SJCRH30 (cell line): ENCODE measurements around the gene PTBP1. TPM values are rescaled to one million over a fixed set of nuclear protein-coding genes. Genes with fewer than 3 reads are reported as not detected.
A peak's percentile ranks its signal among the peaks of the same experiment; 100 is the strongest.
"Not testable (repeated sequence)": the region's sequence is repeated elsewhere in the genome, so short reads cannot be mapped to it uniquely, and the experiment has no call there.

Source experiments
- DNase-seq, 2 experiments: peaks; one replicate each; pipeline ENCODE4 v3.0.0-alpha.2; 2015 to 2020
- H3K27ac ChIP-seq: fragments of 250-450 bp; sonication (Bioruptor Pico); 2 replicates; pipeline ENCODE4 v1.5.1; 2020; ENCODE audit warnings: mild to moderate bottlenecking, moderate library complexity
- H3K27me3 ChIP-seq: fragments of 250-450 bp; sonication (Bioruptor Pico); 2 replicates; pipeline ENCODE4 v1.5.1; 2020; ENCODE audit warnings: mild to moderate bottlenecking, moderate library complexity
- H3K36me3 ChIP-seq: fragments of 250-450 bp; sonication (Bioruptor Pico); 2 replicates; pipeline ENCODE4 v1.5.1; 2020; ENCODE audit warnings: mild to moderate bottlenecking, moderate library complexity
- H3K4me1 ChIP-seq: fragments of 250-450 bp; sonication (Bioruptor Pico); 2 replicates; pipeline ENCODE4 v1.5.1; 2020; ENCODE audit warnings: mild to moderate bottlenecking, moderate library complexity
- H3K4me3 ChIP-seq: fragments of 250-450 bp; sonication (Bioruptor Pico); 2 replicates; pipeline ENCODE4 v1.5.1; 2020; ENCODE audit warnings: mild to moderate bottlenecking, moderate library complexity
- H3K9me3 ChIP-seq: fragments of 250-450 bp; sonication (Bioruptor Pico); replicated peaks from 2 replicates; pipeline ENCODE4 v1.5.1; 2020; ENCODE audit warnings: mild to moderate bottlenecking, moderate library complexity
- total RNA-seq: library from RNA; depleted of rRNA; stranded (reverse); fragments of >200 nt; shearing (Covaris generic); gene quantifications from 2 replicates; pipeline ENCODE4 v1.2.3, GENCODE V29; 2014; rRNA removed

Gene PTBP1
- total RNA-seq, 1 experiment from 2014 or later: 232 TPM

- H3K4me1 ChIP-seq, H3K27me3 ChIP-seq: not testable (repeated sequence)
Measured at GRCh38 chr19:853614-854220, 56.5 kb downstream of the PTBP1 start.

GRCh38 chr19:854549-854948, 57.3 kb downstream of the PTBP1 start:
- Histone ChIP-seq H3K27ac (no peak overlapping the region), H3K9me3 (no peaks in the 10 kb centered on the region), H3K27me3 (no peaks in the 10 kb centered on the region), H3K36me3 (no peaks in the 10 kb centered on the region), H3K4me3 (no peak overlapping the region), H3K4me1 (peaks cover 4% of the 10 kb centered on the region)
- no peak for DNase-seq

More at GRCh38 chr19:853614-854220, 56.5 kb downstream of the PTBP1 start:
- not testable (repeated sequence) for H3K27ac ChIP-seq, H3K4me3 ChIP-seq, DNase-seq, H3K36me3 ChIP-seq, H3K9me3 ChIP-seq

- Histone ChIP-seq H3K36me3 (no peaks in the 10 kb centered on the region), H3K27me3 (no peaks in the 10 kb centered on the region), H3K27ac (no peak overlapping the region), H3K4me1 (peaks cover 4% of the 10 kb centered on the region), H3K9me3 (no peaks in the 10 kb centered on the region), H3K4me3 (no peak overlapping the region)
- DNase-seq: no peak
Measured at GRCh38 chr19:855142-855541, 57.9 kb downstream of the PTBP1 start.

GRCh38 chr19:855566-856120, 58.4 kb downstream of the PTBP1 start:
- H3K27ac ChIP-seq: no peak overlapping the region
- no peak for DNase-seq
- peaks cover 4% of the 10 kb centered on the region; the same call in 1 of the 2 replicates for H3K4me1 ChIP-seq
- no peaks in the 10 kb centered on the region for H3K9me3 ChIP-seq
- H3K36me3 ChIP-seq: no peaks in the 10 kb centered on the region
- no peak overlapping the region for H3K4me3 ChIP-seq
- no peaks in the 10 kb centered on the region for H3K27me3 ChIP-seq

- no peaks in the 10 kb centered on the region for H3K27me3 ChIP-seq
Measured at GRCh38 chr19:858284-858683, 61.0 kb downstream of the PTBP1 start.

GRCh38 chr19:858868-859843, 61.9 kb downstream of the PTBP1 start, which contains the start of gene CFD:
Gene CFD (plus strand): TSS chr19:859664. CDS start chr19:859690, 26 bp downstream.
- Histone ChIP-seq H3K4me1 (peaks cover 4% of the 10 kb centered on the region; the same call in 1 of the 2 replicates), H3K36me3 (no peaks in the 10 kb centered on the region), H3K4me3 (no peak within 1 kb of the TSS), H3K27ac (no peak within 1 kb of the TSS), H3K9me3 (no peaks in the 10 kb centered on the region), H3K27me3 (no peaks in the 10 kb centered on the region)
- peak; percentile 68 to 70 for DNase-seq

More at GRCh38 chr19:858284-858683, 61.0 kb downstream of the PTBP1 start:
- Histone ChIP-seq H3K4me1 (peaks cover 4% of the 10 kb centered on the region; the same call in 1 of the 2 replicates), H3K36me3 (no peaks in the 10 kb centered on the region), H3K27ac (no peak overlapping the region), H3K4me3 (no peak overlapping the region), H3K9me3 (no peaks in the 10 kb centered on the region)
- DNase-seq: no peak

GRCh38 chr19:861141-861755, 64.0 kb downstream of the PTBP1 start:
- Histone ChIP-seq H3K36me3 (no peaks in the 10 kb centered on the region), H3K27ac (no peak overlapping the region), H3K4me3 (no peak overlapping the region), H3K9me3 (no peaks in the 10 kb centered on the region), H3K4me1 (peaks cover 4% of the 10 kb centered on the region; the same call in 1 of the 2 replicates), H3K27me3 (no peaks in the 10 kb centered on the region)
- DNase-seq: no peak

Other genes starting within 250 kb of the PTBP1 start
- gene BSG, start 224.9 kb upstream of the PTBP1 start, total RNA-seq: 546 and 582 TPM in 2 replicates
- gene HCN2, start 207.6 kb upstream of the PTBP1 start, total RNA-seq: 0.14 and 0.30 TPM in 2 replicates
- gene POLRMT, start 163.9 kb upstream of the PTBP1 start, total RNA-seq: 27.0 and 29.6 TPM in 2 replicates
- not detected in 2 replicates for gene FGF22, start 157.6 kb upstream of the PTBP1 start, total RNA-seq
- gene RNF126, start 134.2 kb upstream of the PTBP1 start, total RNA-seq: 37.6 and 38.8 TPM in 2 replicates
- gene FSTL3, start 121.1 kb upstream of the PTBP1 start, total RNA-seq: 6.5 and 8.0 TPM in 2 replicates
- gene PRSS57, start 102.0 kb upstream of the PTBP1 start, total RNA-seq: not detected in 2 replicates
- 4.4 and 4.6 TPM in 2 replicates for gene PALM, start 88.5 kb upstream of the PTBP1 start, total RNA-seq
- gene MISP, start 46.3 kb upstream of the PTBP1 start, total RNA-seq: 0.18 and 0.41 TPM in 2 replicates
- gene PLPPR3, start 24.5 kb downstream of the PTBP1 start, total RNA-seq: not detected in 2 replicates
- not detected in 2 replicates for gene AZU1, start 30.4 kb downstream of the PTBP1 start, total RNA-seq
- gene PRTN3, start 43.5 kb downstream of the PTBP1 start, total RNA-seq: not detected in 2 replicates
- not detected in 2 replicates for gene ELANE, start 54.9 kb downstream of the PTBP1 start, total RNA-seq
- gene CFD, start 62.2 kb downstream of the PTBP1 start, total RNA-seq: 0.08 and 0.18 TPM in 2 replicates
- 19.6 and 21.3 TPM in 2 replicates for gene MED16, start 95.7 kb downstream of the PTBP1 start, total RNA-seq
- not detected in 2 replicates for gene RNU6-9, start 96.0 kb downstream of the PTBP1 start, total RNA-seq
- gene R3HDM4, start 115.8 kb downstream of the PTBP1 start, total RNA-seq: 18.3 and 19.8 TPM in 2 replicates
- 0.08 TPM in 1 of 2 replicates, not detected in the other for gene KISS1R, start 119.9 kb downstream of the PTBP1 start, total RNA-seq
- gene ARID3A, start 128.6 kb downstream of the PTBP1 start, total RNA-seq: 28.7 and 34.8 TPM in 2 replicates
- 47.5 and 58.9 TPM in 2 replicates for gene WDR18, start 186.9 kb downstream of the PTBP1 start, total RNA-seq
- gene GRIN3B, start 203.0 kb downstream of the PTBP1 start, total RNA-seq: not detected in 2 replicates
- gene TMEM259, start 223.7 kb downstream of the PTBP1 start, total RNA-seq: 61.0 and 66.8 TPM in 2 replicates
- gene RNU6-2, start 224.1 kb downstream of the PTBP1 start, total RNA-seq: not detected in 2 replicates
- 87.2 and 91.4 TPM in 2 replicates for gene CNN2, start 229.2 kb downstream of the PTBP1 start, total RNA-seq
- 7.8 and 11.0 TPM in 2 replicates for gene ABCA7, start 242.7 kb downstream of the PTBP1 start, total RNA-seq